Body of pancreas (tissue), 4 donors: ENCODE results near the gene CREBZF. TPM values are rescaled to one million over a fixed set of nuclear protein-coding genes. Genes with fewer than 3 reads are reported as not detected.

Experiments used
- ATAC-seq: fragments of 150-250 bp; one replicate; pipeline ENCODE4 v1.9.1; 2016
- DNase-seq, 4 donors: peaks; one replicate each; pipeline ENCODE4 v3.0.0-alpha.2; 2019
- H3K27ac ChIP-seq, 4 donors: fragments of 200-600 bp; sonication (generic); 1 replicate in 3 of 4; 2 replicates in 1 of 4; pipeline versions ENCODE4 v1.5.1 to v1.6.1; 2016 to 2019; ENCODE audit warnings: mild to moderate bottlenecking in 1 of 4, mixed read lengths in 1 of 4, moderate library complexity in 1 of 4
- H3K27me3 ChIP-seq, 2 donors: fragments of 200-600 bp; sonication (generic); one replicate each; pipeline ENCODE4 v1.6.0; 2016; ENCODE audit warnings: mild to moderate bottlenecking in 1 of 2
- H3K36me3 ChIP-seq, 2 donors: fragments of 200-600 bp; sonication (generic); replicated peaks in 1 of 2; 2 replicates each; pipeline ENCODE4 v1.5.1; 2016; ENCODE audit warnings: low read depth in 2 of 2; ENCODE audit not compliant: insufficient read depth in 1 of 2
- H3K4me1 ChIP-seq: fragments of 200-600 bp; sonication (generic); one replicate; pipeline ENCODE4 v1.6.0; 2016
- H3K4me3 ChIP-seq, 2 donors: fragments of 200-600 bp; sonication (generic); 1 replicate in 1 of 2; 2 replicates in 1 of 2; pipeline ENCODE4 v1.5.1; 2016 to 2019
- H3K9me3 ChIP-seq, 3 donors: fragments of 200-600 bp; sonication (generic); 1 replicate in 2 of 3; 2 replicates in 1 of 3; pipeline ENCODE4 v1.5.1; 2016
- CTCF ChIP-seq, 7 experiments: fragments of 450-650 bp in 4 of 7; fragments of 200-600 bp in 3 of 7; sonication (generic) in 3 of 7; IDR thresholded peaks; one replicate each; pipeline ENCODE4 v1.5.1; 2016 to 2019; ENCODE audit warnings: antibody characterized with exemption in 7 of 7
- POLR2A ChIP-seq, 3 donors: fragments of 450-650 bp; IDR thresholded peaks; one replicate each; pipeline ENCODE4 v1.6.1; 2016; ENCODE audit warnings: antibody characterized with exemption in 3 of 3, mild to moderate bottlenecking in 2 of 3
- WGBS, 2 donors: methylation state at CpG; one replicate each; pipeline ENCODE4 v1.1.5; 2017; 5-methylcytosine and 5-hydroxymethylcytosine counted together
- intact Hi-C: fragments of 100-400 bp; cut with DNase I; formaldehyde crosslinking; loops from one replicate; pipeline ENCODE4 v1.15.1; 2023
- total RNA-seq, 2 donors: library from RNA; depleted of rRNA; stranded (reverse); fragments of >200 nt; gene quantifications; one replicate each; pipeline ENCODE4 v1.1.0, GENCODE V29; 2016

The CREBZF gene
- total RNA-seq, 2 donors from 2014 or later = 65.9 to 151 TPM

GRCh38 chr11:85695546-85695945 lies 30.6 kb upstream of the CREBZF start:
- H3K4me3 ChIP-seq = no peak overlapping the region
- no peaks in the 10 kb centered on the region for H3K36me3 ChIP-seq
- TF ChIP-seq CTCF (IDR thresholded peaks at IDR 0.05) (no peak), POLR2A (IDR thresholded peaks at IDR 0.05) (no peak)
- no peak for ATAC-seq
- H3K27me3 ChIP-seq = no peaks in the 10 kb centered on the region
- H3K9me3 ChIP-seq = no peaks in the 10 kb centered on the region
- intact Hi-C loops = no loop called here
- no peaks in the 10 kb centered on the region for H3K4me1 ChIP-seq
- DNase-seq = no peak
- no peak overlapping the region for H3K27ac ChIP-seq

- Histone ChIP-seq H3K27ac (no peak overlapping the region), H3K4me3 (no peak overlapping the region), H3K9me3 (no peaks in the 10 kb centered on the region), H3K27me3 (no peaks in the 10 kb centered on the region), H3K36me3 (no peaks in the 10 kb centered on the region), H3K4me1 (no peaks in the 10 kb centered on the region)
- ATAC-seq (no peak), DNase-seq (no peak)
- TF ChIP-seq POLR2A (IDR thresholded peaks at IDR 0.05) = no peak
- peak in 6 of 7 experiments; percentile 17 to 49 (median 38) for TF ChIP-seq CTCF (IDR thresholded peaks at IDR 0.05)
- 96 to 97% methylated on average over 1 of the region's 1 CpG for WGBS, 2 donors
- intact Hi-C loops = no loop called here
Measured at GRCh38 chr11:85694385-85694980, 29.6 kb upstream of the CREBZF start.

GRCh38 chr11:85685820-85686459 lies 21.0 kb upstream of the CREBZF start, which contains the start of gene CCDC89:
CCDC89 (minus strand) TSS chr11:85686195; CDS start chr11:85686130, 65 bp downstream.
- Histone ChIP-seq H3K36me3 (no peaks in the 10 kb centered on the region), H3K27ac (peak within 1 kb of the TSS in 1 of 4 donors; percentile 32), H3K4me3 (no peak within 1 kb of the TSS), H3K4me1 (peaks cover 6% of the 10 kb centered on the region), H3K9me3 (no peaks in the 10 kb centered on the region), H3K27me3 (no peaks in the 10 kb centered on the region)
- TF ChIP-seq CTCF (IDR thresholded peaks at IDR 0.05) = no peak
- TF ChIP-seq POLR2A (IDR thresholded peaks at IDR 0.05) = no peak
- DNase-seq (peak in 3 of 4 donors; percentile 38 to 58 (median 40)), ATAC-seq (peak; percentile 65)
- intact Hi-C loops = no loop called here
- WGBS, 2 donors = 78 to 83% methylated on average over 12 to 13 of the region's 13 CpGs

GRCh38 chr11:85685125-85685819 lies 20.3 kb upstream of the CREBZF start:
- peak overlapping the region in 1 of 4 donors; percentile 32 for H3K27ac ChIP-seq

More at GRCh38 chr11:85685125-85685819, 20.3 kb upstream of the CREBZF start:
- H3K4me3 ChIP-seq = no peak overlapping the region
- ATAC-seq (no peak), DNase-seq (no peak)
- intact Hi-C loops = no loop called here
- no peaks in the 10 kb centered on the region for H3K36me3 ChIP-seq
- TF ChIP-seq CTCF (IDR thresholded peaks at IDR 0.05) (no peak), POLR2A (IDR thresholded peaks at IDR 0.05) (no peak)
- peaks cover 6% of the 10 kb centered on the region for H3K4me1 ChIP-seq
- H3K27me3 ChIP-seq = no peaks in the 10 kb centered on the region
- WGBS, 2 donors = 82 to 83% methylated on average over 15 of the region's 15 CpGs
- H3K9me3 ChIP-seq = no peaks in the 10 kb centered on the region
